DND-41 (cell line): ENCODE results near the gene CGA.

ENCODE experiments used
- ATAC-seq: fragments of 200-7000 bp; cut with Tn5 transposase; 3 replicates; pipeline ENCODE4 v1.9.1; 2021; ENCODE audit warnings: low read depth; ENCODE audit not compliant: insufficient read depth
- DNase-seq: peaks from one replicate; pipeline ENCODE4 v3.0.0-alpha.2; 2020
- H2AFZ ChIP-seq: 2 replicates; pipeline ENCODE4 v1.6.0; 2012; ENCODE audit warnings: low read depth, low read length
- H3K27ac ChIP-seq: 2 replicates; pipeline ENCODE4 v1.5.1; 2012; ENCODE audit warnings: low read length, inconsistent platforms
- H3K27me3 ChIP-seq: fragments of 200-600 bp; sonication (generic); 2 replicates; pipeline ENCODE4 v1.6.0; 2012; ENCODE audit warnings: low read length, mild to moderate bottlenecking, inconsistent platforms; ENCODE audit not compliant: insufficient read depth, poor library complexity
- H3K36me3 ChIP-seq: 2 replicates; pipeline ENCODE4 v1.5.1; 2012; ENCODE audit warnings: low read length, inconsistent platforms; ENCODE audit not compliant: insufficient read depth
- H3K4me1 ChIP-seq: 2 replicates; pipeline ENCODE4 v1.5.1; 2012; ENCODE audit warnings: mild to moderate bottlenecking, low read length; ENCODE audit not compliant: insufficient read depth
- H3K4me2 ChIP-seq: 2 replicates; pipeline ENCODE4 v1.6.0; 2012; ENCODE audit warnings: mild to moderate bottlenecking, moderate library complexity, low read length, inconsistent platforms; ENCODE audit not compliant: insufficient read depth
- H3K4me3 ChIP-seq, 2 experiments: fragments of 200-600 bp in 1 of 2; shearing (Covaris generic) in 1 of 2; 2 replicates each; pipeline ENCODE4 v1.5.1; 2012 to 2016; ENCODE audit warnings: inconsistent platforms in 2 of 2, low read length in 2 of 2, mild to moderate bottlenecking in 2 of 2, low read depth in 1 of 2, moderate library complexity in 1 of 2
- H3K79me2 ChIP-seq: 2 replicates; pipeline ENCODE4 v1.6.0; 2012; ENCODE audit warnings: low read length, inconsistent platforms; ENCODE audit not compliant: insufficient read depth
- H3K9ac ChIP-seq: 2 replicates; pipeline ENCODE4 v1.6.0; 2012; ENCODE audit warnings: low read depth, mild to moderate bottlenecking, inconsistent platforms, low read length, moderate library complexity
- H3K9me3 ChIP-seq: 2 replicates; pipeline ENCODE4 v1.5.1; 2012; ENCODE audit warnings: low read length, moderate library complexity, mild to moderate bottlenecking, inconsistent platforms; ENCODE audit not compliant: insufficient read depth, severe bottlenecking
- H4K20me1 ChIP-seq: 2 replicates; pipeline ENCODE4 v1.6.0; 2012; ENCODE audit warnings: low read length; ENCODE audit not compliant: insufficient read depth
- EZH2 ChIP-seq: IDR thresholded peaks from 3 replicates; pipeline ENCODE4 v1.6.1; 2012; ENCODE audit warnings: borderline replicate concordance, low read depth, mild to moderate bottlenecking, moderate library complexity, low read length, inconsistent platforms; ENCODE audit not compliant: severe bottlenecking
- TF ChIP-seq, protein P1 (sequence below): IDR thresholded peaks from 2 replicates; pipeline ENCODE4 v1.5.1; 2012; ENCODE audit warnings: borderline replicate concordance, low read length, moderate library complexity, mild to moderate bottlenecking; ENCODE audit not compliant: poor library complexity, severe bottlenecking; ENCODE audit errors: extremely low read depth

CGA gene

DNA sequence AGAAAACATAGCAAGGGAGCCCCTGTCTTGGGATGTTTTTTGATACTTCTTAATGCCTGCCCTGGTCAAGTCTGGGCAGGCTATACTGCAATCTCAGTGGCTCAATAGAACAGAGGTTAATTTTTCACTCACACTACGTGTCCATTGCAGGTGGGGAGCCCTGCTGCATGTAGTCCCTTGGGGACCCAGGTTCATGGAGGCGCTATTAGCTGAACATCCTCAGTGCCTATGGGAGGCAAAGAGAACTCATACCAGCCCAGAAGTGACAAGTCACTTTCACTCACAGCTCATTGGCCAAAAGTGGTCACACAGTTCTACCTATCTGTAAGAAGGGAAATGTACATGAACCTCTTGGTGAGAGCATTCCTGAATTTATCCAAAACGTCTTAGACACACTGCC is 23.2 kb downstream of the CGA start:
- Histone ChIP-seq H3K36me3 (no peaks in the 10 kb centered on the region), H3K27me3 (peaks cover 4% of the 10 kb centered on the region), H3K4me3 (no peak overlapping the region), H3K9me3 (no peaks in the 10 kb centered on the region), H3K4me1 (no peaks in the 10 kb centered on the region; the same call in 1 of the 2 replicates), H2AFZ (no peak overlapping the region), H3K9ac (no peak overlapping the region), H4K20me1 (no peaks in the 10 kb centered on the region), H3K27ac (no peak overlapping the region), H3K4me2 (no peak overlapping the region), H3K79me2 (no peaks in the 10 kb centered on the region)
- ATAC-seq (no peak), DNase-seq (no peak)
- TF ChIP-seq EZH2 = no peak
- TF ChIP-seq, protein P1, sequence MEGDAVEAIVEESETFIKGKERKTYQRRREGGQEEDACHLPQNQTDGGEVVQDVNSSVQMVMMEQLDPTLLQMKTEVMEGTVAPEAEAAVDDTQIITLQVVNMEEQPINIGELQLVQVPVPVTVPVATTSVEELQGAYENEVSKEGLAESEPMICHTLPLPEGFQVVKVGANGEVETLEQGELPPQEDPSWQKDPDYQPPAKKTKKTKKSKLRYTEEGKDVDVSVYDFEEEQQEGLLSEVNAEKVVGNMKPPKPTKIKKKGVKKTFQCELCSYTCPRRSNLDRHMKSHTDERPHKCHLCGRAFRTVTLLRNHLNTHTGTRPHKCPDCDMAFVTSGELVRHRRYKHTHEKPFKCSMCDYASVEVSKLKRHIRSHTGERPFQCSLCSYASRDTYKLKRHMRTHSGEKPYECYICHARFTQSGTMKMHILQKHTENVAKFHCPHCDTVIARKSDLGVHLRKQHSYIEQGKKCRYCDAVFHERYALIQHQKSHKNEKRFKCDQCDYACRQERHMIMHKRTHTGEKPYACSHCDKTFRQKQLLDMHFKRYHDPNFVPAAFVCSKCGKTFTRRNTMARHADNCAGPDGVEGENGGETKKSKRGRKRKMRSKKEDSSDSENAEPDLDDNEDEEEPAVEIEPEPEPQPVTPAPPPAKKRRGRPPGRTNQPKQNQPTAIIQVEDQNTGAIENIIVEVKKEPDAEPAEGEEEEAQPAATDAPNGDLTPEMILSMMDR = no peak

DNA sequence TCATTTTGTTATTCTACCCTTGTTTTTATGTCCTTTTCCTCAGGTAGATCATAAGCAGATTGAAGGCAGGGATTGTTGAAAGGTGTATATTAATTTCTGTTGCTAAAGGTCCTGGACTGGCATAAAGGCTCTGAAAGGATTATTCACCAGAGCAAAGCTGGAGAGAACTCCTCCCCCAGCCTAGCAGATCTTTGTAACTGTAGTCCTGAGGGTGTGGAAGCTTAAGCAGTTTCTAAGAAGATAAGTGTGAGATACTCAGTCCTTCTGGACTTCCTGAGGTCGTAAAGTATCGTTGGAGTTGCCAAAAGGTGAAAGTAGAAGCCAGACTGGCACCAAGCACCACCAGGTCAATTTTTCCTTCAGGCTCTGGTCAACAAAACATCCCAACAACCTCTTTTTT is 24.2 kb downstream of the CGA start:
- H3K9me3 ChIP-seq = no peaks in the 10 kb centered on the region
- H3K9ac ChIP-seq = no peak overlapping the region
- no peak overlapping the region for H3K4me3 ChIP-seq
- H3K36me3 ChIP-seq = no peaks in the 10 kb centered on the region
- H3K27me3 ChIP-seq = peaks cover 4% of the 10 kb centered on the region
- no peak overlapping the region for H3K4me2 ChIP-seq
- DNase-seq = no peak
- H3K4me1 ChIP-seq = no peaks in the 10 kb centered on the region; the same call in 1 of the 2 replicates
- H4K20me1 ChIP-seq = no peaks in the 10 kb centered on the region
- no peak overlapping the region for H3K27ac ChIP-seq
- H2AFZ ChIP-seq = no peak overlapping the region
- no peak for ATAC-seq
- no peaks in the 10 kb centered on the region for H3K79me2 ChIP-seq
- TF ChIP-seq, protein P1 = no peak
- no peak for TF ChIP-seq EZH2

DNA sequence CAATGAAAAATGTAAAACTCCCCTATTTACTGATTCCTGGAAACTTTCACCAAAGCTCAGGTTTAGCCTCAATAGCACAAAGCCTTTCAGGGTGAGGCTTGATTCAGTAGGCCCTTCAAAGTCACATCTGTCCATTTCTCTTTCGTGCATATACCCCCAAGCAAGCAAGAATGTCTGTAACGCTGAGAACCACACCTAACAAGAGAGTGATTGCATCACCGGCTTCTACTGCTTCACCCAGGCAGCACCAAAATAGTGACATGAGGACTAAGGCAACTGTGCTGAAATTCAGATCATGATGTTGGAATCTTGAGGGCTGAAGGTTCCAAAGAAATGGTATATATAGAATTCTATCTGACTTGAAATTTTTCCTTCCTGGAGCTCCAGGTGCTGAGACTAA is 26.1 kb downstream of the CGA start:
- Histone ChIP-seq H3K4me3 (no peak overlapping the region), H3K79me2 (no peaks in the 10 kb centered on the region), H3K9me3 (no peaks in the 10 kb centered on the region), H4K20me1 (no peaks in the 10 kb centered on the region), H3K4me1 (no peaks in the 10 kb centered on the region; the same call in 1 of the 2 replicates), H3K27ac (no peak overlapping the region), H3K27me3 (peaks cover 4% of the 10 kb centered on the region), H2AFZ (no peak overlapping the region), H3K36me3 (no peaks in the 10 kb centered on the region), H3K4me2 (no peak overlapping the region), H3K9ac (no peak overlapping the region)
- DNase-seq = no peak
- ATAC-seq = no peak
- TF ChIP-seq EZH2 = no peak
- TF ChIP-seq, protein P1 = no peak
